B cell (primary cell): ENCODE results near the gene OR9A2. TPM values are rescaled to one million over a fixed set of nuclear protein-coding genes. Genes with fewer than 3 reads are reported as not detected.

Experiments
- ATAC-seq: fragments of 200-7000 bp; cut with Tn5 transposase; one replicate; pipeline ENCODE4 v1.10.0; 2021; ENCODE audit warnings: low read depth, mild to moderate bottlenecking, moderate number of reproducible peaks, moderate library complexity
- CTCF ChIA-PET: fragments of 350-600 bp; sonication (Branson Sonifier 250); formaldehyde crosslinking; loops from one replicate; lab custom pipeline; 2021; ENCODE audit warnings: antibody characterized with exemption, inconsistent platforms; lab: Charles Lee
- POLR2A ChIA-PET: fragments of 350-600 bp; sonication (Branson Sonifier 250); formaldehyde crosslinking; loops from one replicate; lab custom pipeline; 2021; ENCODE audit warnings: antibody characterized with exemption; lab: Charles Lee
- DNase-seq: peaks from one replicate; pipeline ENCODE4 v3.0.0; 2013
- H2AFZ ChIP-seq: 2 replicates; pipeline ENCODE4 v1.6.1; 2012; ENCODE audit warnings: mild to moderate bottlenecking, low read depth, low read length; ENCODE audit not compliant: insufficient read depth, poor library complexity, severe bottlenecking
- H3K27ac ChIP-seq, 2 donors: 1 replicate in 1 of 2; 2 replicates in 1 of 2; pipeline ENCODE4 v1.5.1; 2012 to 2013; ENCODE audit warnings: low read length in 2 of 2, mild to moderate bottlenecking in 2 of 2, moderate library complexity in 1 of 2
- H3K27me3 ChIP-seq, 4 experiments: fragments of 200-600 bp in 1 of 4; sonication (generic) in 1 of 4; replicated peaks in 1 of 4; 1 replicate in 2 of 4; 2 replicates in 2 of 4; pipeline versions ENCODE4 v1.6.1 to v1.7.0; 2013 to 2016; ENCODE audit warnings: low read length in 3 of 4, mild to moderate bottlenecking in 2 of 4, mixed read lengths in 1 of 4, moderate library complexity in 1 of 4; ENCODE audit not compliant: insufficient read depth in 4 of 4, control insufficient read depth in 3 of 4; ENCODE audit errors: control extremely low read depth in 1 of 4
- H3K36me3 ChIP-seq, 2 experiments: replicated peaks in 1 of 2; 1 replicate in 1 of 2; 2 replicates in 1 of 2; pipeline versions ENCODE4 v1.6.1 to v1.7.1; 2013; ENCODE audit warnings: low read length in 1 of 2; ENCODE audit not compliant: insufficient read depth in 2 of 2, control insufficient read depth in 1 of 2; ENCODE audit errors: control extremely low read depth in 1 of 2, extremely low read depth in 1 of 2
- H3K4me1 ChIP-seq, 2 donors: fragments of 200-600 bp in 1 of 2; sonication (generic) in 1 of 2; 1 replicate in 1 of 2; 2 replicates in 1 of 2; pipeline versions ENCODE4 v1.5.1 to v1.6.1; 2013 to 2017; ENCODE audit warnings: low read length in 2 of 2; ENCODE audit not compliant: control insufficient read depth in 2 of 2, insufficient read depth in 2 of 2
- H3K4me2 ChIP-seq: replicated peaks from 2 replicates; pipeline ENCODE3; 2012; ENCODE audit warnings: mild to moderate bottlenecking, low read depth, low read length; ENCODE audit not compliant: poor library complexity, severe bottlenecking
- H3K4me3 ChIP-seq, 5 experiments: fragments of 200-600 bp in 1 of 5; sonication (generic) in 1 of 5; 1 replicate in 3 of 5; 2 replicates in 2 of 5; pipeline versions ENCODE4 v1.5.1 to v1.7.0; 2011 to 2016; ENCODE audit warnings: low read length in 4 of 5, mild to moderate bottlenecking in 4 of 5, low read depth in 2 of 5, control low read depth in 1 of 5, moderate library complexity in 1 of 5; ENCODE audit not compliant: insufficient read depth in 1 of 5; ENCODE audit errors: control extremely low read depth in 1 of 5, extremely low read depth in 1 of 5
- H3K79me2 ChIP-seq: fragments of 200-600 bp; sonication (generic); one replicate; pipeline ENCODE4 v1.6.0; 2016; ENCODE audit warnings: low read length; ENCODE audit not compliant: control insufficient read depth, insufficient read depth
- H3K9ac ChIP-seq: fragments of 200-600 bp; sonication (generic); 2 replicates; pipeline ENCODE4 v1.6.1; 2017; ENCODE audit warnings: mild to moderate bottlenecking, low read length, moderate library complexity
- H3K9me3 ChIP-seq, 3 donors: one replicate each; pipeline versions ENCODE4 v1.6.1 to v1.7.1; 2013; ENCODE audit warnings: low read length in 2 of 3; ENCODE audit not compliant: control insufficient read depth in 2 of 3, insufficient read depth in 1 of 3; ENCODE audit errors: control extremely low read depth in 1 of 3
- H4K20me1 ChIP-seq: 2 replicates; pipeline ENCODE4 v1.6.0; 2012; ENCODE audit warnings: mild to moderate bottlenecking, low read length; ENCODE audit not compliant: insufficient read depth, control insufficient read depth, poor library complexity, severe bottlenecking
- H3K27ac Mint-ChIP-seq: one replicate; pipeline ENCODE4 v1.8.0; 2021; ENCODE audit warnings: mixed read lengths
- H3K27me3 Mint-ChIP-seq: one replicate; pipeline ENCODE4 v1.8.0; 2021; ENCODE audit warnings: mixed read lengths
- H3K4me1 Mint-ChIP-seq: one replicate; pipeline ENCODE4 v1.8.0; 2021; ENCODE audit warnings: mixed read lengths
- H3K4me3 Mint-ChIP-seq: one replicate; pipeline ENCODE4 v1.8.0; 2021; ENCODE audit warnings: mixed read lengths
- H3K9me3 Mint-ChIP-seq: one replicate; pipeline ENCODE4 v1.8.0; 2022; ENCODE audit warnings: mixed read lengths; ENCODE audit not compliant: insufficient read depth
- CTCF ChIP-seq: fragments of 200-600 bp; IDR thresholded peaks from one replicate; pipeline ENCODE4 v1.8.0; 2022; ENCODE audit warnings: antibody characterized with exemption, mild to moderate bottlenecking
- EZH2 ChIP-seq: IDR thresholded peaks from 2 replicates; pipeline ENCODE4 v1.6.1; 2012; ENCODE audit warnings: borderline replicate concordance, low read depth, mild to moderate bottlenecking, moderate library complexity, low read length; ENCODE audit not compliant: insufficient read depth, poor library complexity, severe bottlenecking
- WGBS: methylation state at CpG from one replicate; pipeline ENCODE4 v1.1.5; 2013; ENCODE audit warnings: missing lambda C conversion rate; ENCODE audit not compliant: insufficient coverage; 5-methylcytosine and 5-hydroxymethylcytosine counted together
- intact Hi-C: fragments of 100-400 bp; cut with micrococcal nuclease; formaldehyde crosslinking; loops from one replicate; pipeline ENCODE4 v1.10.0; 2022
- polyA plus RNA-seq: library from polyadenylated mRNA; depleted of rRNA; stranded (reverse); fragments of >200 nt; gene quantifications from 2 replicates; pipeline ENCODE4 v1.2.3, GENCODE V29; 2012
- total RNA-seq, 2 donors: library from RNA; stranded (reverse); fragments of 120-200 nt in 1 of 2; gene quantifications; 1 replicate in 1 of 2; 2 replicates in 1 of 2; pipeline versions ENCODE4 v1.2.3 to v1.2.4, GENCODE V29; 2013 to 2022

The OR9A2 gene
- total and polyA plus RNA-seq, 2 donors (not counting 1 experiment from before 2014, with no cell fraction given) = not detected

- peak; percentile 88 for DNase-seq
- no peak overlapping the region for H3K4me3 ChIP-seq
- no peaks in the 10 kb centered on the region for H3K9me3 ChIP-seq
- Mint-ChIP-seq H3K27ac (no peak overlapping the region), H3K9me3 (no peaks in the 10 kb centered on the region), H3K27me3 (no peaks in the 10 kb centered on the region), H3K4me1 (peaks cover 49% of the 10 kb centered on the region), H3K4me3 (no peak overlapping the region)
- peaks cover 36 to 49% of the 10 kb centered on the region in 2 donors for H3K4me1 ChIP-seq
- H3K27ac ChIP-seq = no peak overlapping the region
- intact Hi-C loops = loop anchor here (1.0 kb wide), 1 partner anchor 207 kb away; no protein-coding TSS in a partner anchor
- H4K20me1 ChIP-seq = no peaks in the 10 kb centered on the region
- H3K36me3 ChIP-seq = no peaks in the 10 kb centered on the region
- CTCF ChIA-PET = interaction anchor here (0.7 to 24.7 kb wide), 30 partner anchors 9 to 418 kb away, joined by 3 to 809 read pairs (median 4); partner anchors contain the start of genes EPHB6 and TAS2R40
- no peak overlapping the region for H2AFZ ChIP-seq
- TF ChIP-seq EZH2 = no peak
- TF ChIP-seq CTCF = peak; percentile 92
- no peak overlapping the region for H3K9ac ChIP-seq
- peak; percentile 96 for ATAC-seq
- POLR2A ChIA-PET = interaction anchor here (1.8 kb wide), 1 partner anchor 207 kb away, joined by 4 read pairs; no protein-coding TSS in a partner anchor
- WGBS = 51% methylated on average over 17 of the region's 24 CpGs
- no peaks in the 10 kb centered on the region for H3K79me2 ChIP-seq
- no peaks in the 10 kb centered on the region for H3K27me3 ChIP-seq
- H3K4me2 ChIP-seq = no peak overlapping the region
These were observed 18.7 kb downstream of the OR9A2 start for GRCh38 chr7:143008007-143008901.
